Fibroblast of skin of left quadriceps (primary cell): ENCODE data around the gene FOXD3.

ENCODE experiments used
- DNase-seq, 2 experiments: peaks; one replicate each; pipeline ENCODE4 v3.0.0-alpha.2; 2013; ENCODE audit warnings: low read depth in 2 of 2

Gene FOXD3

DNA sequence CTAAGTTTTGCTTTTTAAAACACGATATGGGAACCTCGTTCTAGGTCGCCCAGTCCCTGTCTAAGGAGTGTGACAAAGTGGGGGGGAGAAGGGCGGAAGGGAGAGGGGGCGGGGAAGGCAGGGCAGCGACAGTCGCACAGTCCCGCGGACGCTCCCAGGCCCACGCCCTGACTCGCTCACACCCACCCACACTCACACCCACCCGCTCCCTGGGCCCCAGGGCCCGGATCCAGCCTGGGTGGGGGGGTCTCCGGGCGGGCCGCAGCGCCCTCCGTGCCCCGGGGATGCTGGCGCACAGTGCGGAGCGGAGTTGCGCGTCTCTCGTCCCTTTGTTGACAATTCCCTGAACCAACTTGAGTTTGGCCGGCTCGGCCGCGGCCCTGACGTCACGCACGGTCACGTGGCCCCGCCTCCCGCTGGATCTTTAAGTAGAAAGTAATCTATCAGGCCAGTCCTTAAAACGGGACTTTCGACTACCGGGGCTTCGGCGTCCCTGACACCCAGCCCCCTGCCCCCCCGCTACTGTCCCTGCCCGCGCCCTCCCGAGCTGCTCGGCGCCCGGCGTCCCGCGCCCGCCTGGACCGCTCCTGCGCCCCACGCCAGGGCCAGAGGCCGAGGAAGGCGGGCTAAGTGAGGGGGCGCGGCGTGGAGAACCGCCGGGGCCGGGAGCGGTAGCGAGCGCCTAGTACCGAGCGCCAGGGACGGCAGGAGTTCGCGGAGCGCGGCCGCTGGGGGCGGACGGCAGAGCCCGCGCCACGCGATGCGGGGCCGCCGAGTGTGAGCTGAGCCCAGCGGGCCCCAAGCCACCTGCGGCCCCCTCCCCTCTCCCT lies at the start of gene FOXD3:
FOXD3 (plus strand) TSS at position 454 of the 830 bp plus-strand sequence. CDS start 492 bp downstream, outside the sequence.
- DNase-seq = no peak

GRCh38 chr1:63272811-63273210 lies 49.6 kb upstream of the FOXD3 start:
- DNase-seq = no peak

GRCh38 chr1:63274371-63274770 lies 48.0 kb upstream of the FOXD3 start:
- DNase-seq = no peak

DNA sequence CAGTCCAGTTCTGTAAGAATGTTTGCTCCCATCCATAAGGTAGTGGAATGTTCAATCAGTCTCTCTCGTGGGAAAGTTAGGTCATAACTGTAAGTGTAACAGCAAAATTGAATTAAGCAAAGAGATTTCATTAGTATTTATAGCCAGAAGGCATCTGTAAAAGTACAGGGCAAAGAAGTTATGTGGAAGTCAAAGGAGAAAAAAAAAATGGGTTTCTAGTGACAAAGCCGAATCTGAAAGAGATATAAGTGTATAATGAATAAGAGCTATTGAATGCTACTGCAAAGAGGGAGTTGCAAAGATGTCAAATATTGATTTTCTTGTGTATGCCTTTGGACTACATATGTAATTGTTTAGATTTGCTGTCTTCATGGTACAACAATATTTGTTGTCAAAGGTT lies 47.4 kb upstream of the FOXD3 start:
- no peak for DNase-seq

DNA sequence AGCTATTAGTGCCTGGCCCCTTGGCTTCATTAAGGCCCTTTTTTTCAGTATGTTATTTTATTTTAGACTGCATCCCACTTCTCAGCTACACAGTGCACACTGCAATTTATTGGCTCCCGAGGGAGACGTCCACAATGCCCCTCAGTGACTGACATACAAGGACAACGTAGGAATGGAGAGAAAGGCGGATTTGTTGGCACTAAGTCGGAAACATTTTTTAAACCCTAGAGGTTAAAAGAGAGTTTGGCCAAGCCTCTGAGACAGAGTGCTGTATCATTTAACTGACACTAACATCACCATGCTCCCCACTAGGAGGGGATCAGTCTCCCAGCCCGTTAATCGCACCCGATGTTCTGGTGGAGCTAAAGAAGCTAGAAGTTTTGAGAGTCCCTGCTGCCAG lies 45.7 kb upstream of the FOXD3 start:
- DNase-seq = no peak

DNA sequence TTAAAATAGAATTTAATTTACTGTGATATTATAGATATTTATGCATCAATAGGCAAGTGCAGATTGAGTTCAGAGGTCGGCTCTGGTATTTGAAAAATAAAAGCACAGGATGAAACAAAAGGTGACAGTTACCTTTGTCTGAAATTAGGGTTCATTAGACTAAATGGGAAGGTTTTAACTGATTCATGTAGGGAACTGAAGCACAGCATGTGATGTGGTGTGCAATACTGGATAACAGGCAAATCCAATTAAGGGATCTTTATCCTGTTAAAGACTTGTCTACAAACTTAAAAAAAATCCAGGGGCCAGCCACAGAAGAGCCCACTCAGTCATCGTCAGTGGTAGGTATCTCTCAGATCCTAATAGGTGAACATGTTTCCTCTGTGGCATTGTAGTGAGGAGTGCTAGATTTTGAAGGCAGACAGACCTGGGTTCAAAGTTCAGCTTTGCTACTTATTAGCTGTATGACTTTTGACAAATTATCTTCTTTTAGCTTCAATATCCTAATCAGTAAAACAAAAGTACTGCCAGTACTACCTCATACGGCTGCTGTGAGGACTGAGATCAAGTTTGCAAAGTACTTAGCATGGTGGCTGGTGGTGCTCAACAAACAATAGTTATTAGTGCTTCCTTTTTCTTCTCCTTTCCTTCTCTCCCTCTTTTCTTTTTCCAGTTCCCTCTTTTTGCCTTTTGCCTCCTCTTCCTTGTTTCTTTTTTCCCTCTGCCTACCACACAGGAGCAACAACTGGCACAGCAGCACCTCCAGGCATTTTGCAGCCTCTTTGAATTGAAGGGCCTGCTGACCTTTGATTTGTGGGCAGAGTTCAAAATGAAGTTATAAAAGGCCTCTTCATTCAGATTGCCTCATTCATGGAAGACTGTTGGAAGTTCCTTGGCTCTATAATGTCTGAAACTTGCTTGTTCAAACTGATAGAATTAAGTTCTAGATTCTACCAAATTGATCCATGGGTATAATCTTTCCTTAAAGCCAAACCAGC lies 44.9 kb upstream of the FOXD3 start:
- DNase-seq = no peak

- no peak for DNase-seq
Measured at GRCh38 chr1:63281753-63282152, 40.6 kb upstream of the FOXD3 start.

- no peak for DNase-seq
Measured at GRCh38 chr1:63289135-63289534, 33.2 kb upstream of the FOXD3 start.

DNA sequence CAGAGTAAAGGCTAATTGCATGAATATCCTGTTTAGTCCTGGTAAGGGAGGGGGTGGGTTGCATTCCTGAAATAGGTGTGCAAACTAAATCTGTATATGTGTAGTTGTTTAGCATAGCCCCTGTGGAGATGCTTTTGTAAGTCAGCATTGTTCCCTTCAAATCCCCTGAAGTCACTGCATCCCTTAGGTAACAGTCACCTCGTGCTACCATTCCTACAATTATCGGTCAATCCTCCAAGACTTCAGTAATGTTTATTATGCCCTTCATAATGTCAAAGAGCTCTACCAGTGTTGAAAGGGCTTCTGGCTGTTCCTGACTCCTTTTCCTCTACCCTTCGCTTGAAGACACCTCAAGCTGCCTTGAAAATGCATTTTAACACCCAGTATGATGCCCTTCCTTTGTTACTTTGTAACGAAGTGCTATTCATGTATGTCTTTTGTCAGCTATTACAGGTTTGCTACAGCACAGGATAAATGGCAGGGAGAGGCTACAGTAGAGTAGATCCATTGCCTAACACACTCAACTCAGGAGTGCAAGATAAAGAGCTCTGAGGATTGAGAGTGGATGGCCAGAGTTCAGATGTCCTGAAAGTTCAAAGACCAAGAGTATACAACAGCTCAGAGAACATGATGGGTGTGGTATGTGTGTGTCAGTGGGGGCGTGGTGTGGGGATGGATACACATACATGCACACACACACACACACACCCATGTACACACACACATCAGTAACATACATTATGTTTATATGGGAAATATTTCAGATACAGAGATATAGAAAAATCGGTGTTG lies 27.4 kb upstream of the FOXD3 start:
- DNase-seq = no peak

GRCh38 chr1:63304410-63304809 lies 18.0 kb upstream of the FOXD3 start:
- DNase-seq = no peak

DNA sequence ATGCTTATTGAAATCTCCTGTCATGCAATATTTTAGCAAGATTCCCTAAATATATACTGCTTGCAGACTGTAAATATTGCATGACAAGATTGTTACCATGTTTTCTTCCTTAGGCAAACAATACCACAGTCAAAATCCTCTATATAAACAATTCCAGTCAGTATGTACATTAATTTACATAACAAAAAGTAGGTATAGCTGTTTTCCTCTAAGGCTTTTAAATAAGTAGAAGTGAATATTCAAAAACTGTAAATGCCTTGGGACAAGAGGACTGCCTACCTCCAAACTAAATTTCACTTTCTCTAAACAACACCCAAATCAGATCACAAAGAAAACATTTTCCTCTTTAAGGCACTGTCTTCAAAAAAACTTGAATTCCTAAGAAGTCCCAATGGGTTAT lies 17.3 kb upstream of the FOXD3 start:
- DNase-seq = no peak

DNA sequence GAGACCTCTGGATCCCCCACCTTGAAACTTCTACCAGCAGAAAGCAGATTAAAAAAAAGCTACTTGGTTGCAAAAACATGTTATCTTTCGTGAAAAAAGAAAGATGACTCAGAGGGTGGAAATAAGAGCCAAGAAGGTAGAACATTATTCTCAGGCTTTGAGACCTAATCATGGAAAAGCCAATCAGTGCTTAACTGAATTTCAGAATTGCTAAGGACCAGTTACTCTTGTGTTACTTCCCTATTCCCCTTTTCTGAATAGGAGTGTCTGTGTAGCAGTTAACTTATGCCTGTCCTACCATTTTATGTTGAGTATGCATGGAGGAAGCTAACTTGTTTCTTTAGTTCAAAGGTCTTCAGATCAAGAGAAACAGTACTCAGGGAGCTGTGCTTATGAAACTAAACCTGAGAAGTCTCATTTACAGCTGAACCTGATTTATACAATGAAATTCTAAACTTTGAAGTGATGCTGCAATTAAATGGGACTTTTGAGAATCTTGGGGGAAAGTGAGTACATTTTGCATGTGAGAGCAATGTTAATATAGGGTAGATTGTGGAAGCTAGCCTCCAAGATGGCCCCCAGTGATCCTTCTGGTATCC lies 15.1 kb upstream of the FOXD3 start:
- no peak for DNase-seq

DNA sequence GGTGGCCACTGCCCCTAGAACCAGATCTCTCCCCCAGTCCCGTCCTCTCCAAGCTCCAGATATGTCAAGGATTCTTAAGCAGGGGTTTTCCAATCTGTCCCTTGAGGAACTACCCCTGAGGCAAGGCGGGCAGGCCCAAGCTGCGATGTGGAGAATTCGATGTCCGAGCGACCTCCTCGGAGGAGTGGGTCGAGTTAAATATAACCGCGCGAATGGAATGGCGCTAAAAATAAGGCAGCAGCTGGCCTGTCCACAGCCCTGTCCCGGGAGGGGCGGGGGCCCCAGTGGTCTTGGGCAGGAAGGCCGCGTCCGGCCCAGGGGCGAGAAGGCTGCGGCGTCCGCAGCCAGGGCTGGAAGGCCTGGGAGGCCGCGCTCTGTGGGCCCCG lies 5.8 kb upstream of the FOXD3 start:
- no peak for DNase-seq

DNA sequence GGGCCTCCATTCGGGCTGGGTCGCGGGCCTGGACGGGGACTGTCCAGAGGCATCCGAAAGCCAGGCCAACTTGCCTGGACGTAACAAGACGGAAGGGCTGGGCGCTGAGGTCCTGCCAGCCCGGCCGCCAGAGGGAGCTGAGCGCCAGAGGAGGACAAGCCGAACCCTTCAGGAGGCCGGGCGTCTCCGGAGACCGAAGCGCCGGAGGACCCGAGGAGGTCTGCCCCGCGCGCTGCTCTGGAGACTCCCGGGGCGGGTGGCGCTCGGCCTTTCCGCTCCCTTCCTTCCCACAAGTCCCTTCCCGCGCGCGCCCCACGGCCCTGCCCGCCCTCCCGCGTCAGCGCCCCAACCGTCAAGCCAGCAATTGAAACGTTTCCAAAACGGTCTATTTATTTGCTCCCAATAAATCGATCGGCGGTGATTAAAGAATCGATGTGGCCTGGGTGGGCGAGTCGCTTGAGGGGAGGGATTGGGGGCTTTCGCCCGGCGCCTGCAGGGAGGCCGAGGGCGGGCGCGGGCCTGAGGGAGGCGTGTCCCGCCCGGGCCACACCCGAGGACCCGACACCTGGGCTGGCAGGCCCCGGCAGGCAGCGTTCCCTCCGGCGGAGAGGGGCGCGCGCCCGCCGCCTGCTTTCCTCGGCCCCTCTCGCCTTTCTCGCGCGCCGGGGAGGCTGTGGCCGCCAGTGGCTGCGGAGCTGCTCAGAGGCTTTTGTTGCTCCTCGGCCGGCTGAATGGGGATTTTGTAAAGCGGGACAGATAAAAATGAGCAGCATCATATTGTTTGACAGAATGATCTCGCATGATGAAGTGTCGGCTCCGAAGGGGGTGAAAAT lies 5.2 kb upstream of the FOXD3 start:
- no peak for DNase-seq

DNA sequence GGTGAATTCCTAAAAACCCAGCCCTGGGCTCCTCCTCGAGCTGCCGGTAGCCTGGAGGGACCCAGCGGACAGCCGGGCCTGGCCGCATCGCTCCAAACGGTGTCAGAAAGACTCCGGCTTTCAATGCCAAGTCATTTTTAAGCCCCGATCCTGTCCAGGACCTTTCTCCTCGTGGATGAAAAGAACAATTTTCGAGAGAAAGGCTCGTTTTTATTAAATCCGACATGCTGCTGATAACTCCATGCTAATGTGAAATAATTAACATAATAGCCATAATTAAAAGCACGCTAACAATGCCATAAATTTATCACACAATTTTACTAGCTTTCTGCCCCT lies 4.6 kb upstream of the FOXD3 start:
- no peak for DNase-seq

GRCh38 chr1:63318201-63318979 lies 4.0 kb upstream of the FOXD3 start:
- no peak for DNase-seq

DNA sequence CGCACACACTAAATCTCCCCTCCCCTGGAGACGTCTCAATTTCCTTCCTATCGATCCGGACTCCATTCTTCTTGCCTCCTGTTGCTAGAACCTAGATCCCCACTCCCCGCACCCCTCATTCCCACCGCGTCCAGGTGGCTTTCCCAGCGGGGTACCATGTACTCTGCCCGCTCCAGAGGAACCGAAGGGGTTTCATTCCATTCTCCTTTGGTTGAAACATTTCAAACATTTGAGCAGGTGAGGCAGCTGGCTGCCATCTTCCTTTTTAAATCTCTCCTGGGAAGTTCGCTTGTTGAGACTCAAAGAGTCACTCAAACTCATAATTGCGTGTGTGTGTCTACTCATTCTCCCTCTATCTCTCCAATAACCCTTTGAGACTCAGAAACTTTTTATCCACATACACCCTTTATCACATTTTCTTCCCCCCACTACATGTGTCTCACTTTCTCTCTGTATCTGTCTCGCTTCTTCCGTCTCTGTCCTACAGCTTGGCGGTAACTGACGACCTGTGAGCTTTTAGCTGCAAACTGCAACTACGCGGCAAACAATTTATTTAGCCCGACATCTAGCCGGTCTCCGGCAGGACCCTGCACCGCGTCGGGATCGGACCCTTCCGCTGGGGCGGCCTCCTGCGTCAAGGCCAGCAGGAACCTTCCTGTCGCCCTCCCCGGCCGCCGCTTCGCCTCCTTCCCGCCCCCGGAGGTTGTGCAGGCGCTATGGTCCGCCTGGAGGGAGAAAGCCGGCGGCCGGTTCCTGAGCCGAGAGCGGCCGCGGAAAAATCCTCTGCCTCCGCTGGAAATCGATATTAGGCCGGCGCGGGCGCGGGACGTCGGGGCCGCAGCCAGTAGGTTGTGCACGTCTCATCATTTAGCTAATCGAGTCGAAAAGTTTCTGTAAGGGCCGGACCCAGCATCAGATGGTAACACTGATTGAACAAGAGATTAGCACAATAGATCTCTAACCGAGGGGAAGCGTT lies 3.0 kb upstream of the FOXD3 start:
- no peak for DNase-seq

- no peak for DNase-seq
Measured at GRCh38 chr1:63320022-63320721, 2.2 kb upstream of the FOXD3 start.
